HG03571 (cell line): ENCODE data around the gene MT3.

ENCODE experiments used
- ATAC-seq: cut with Tn5 transposase; IDR thresholded peaks from one replicate; pipeline ENCODE4 v1.9.1; 2021; ENCODE audit not compliant: unreplicated experiment

Gene MT3

GRCh38 chr16:56628486-56629350 is 39.4 kb downstream of the MT3 start:
- no peak for ATAC-seq

DNA sequence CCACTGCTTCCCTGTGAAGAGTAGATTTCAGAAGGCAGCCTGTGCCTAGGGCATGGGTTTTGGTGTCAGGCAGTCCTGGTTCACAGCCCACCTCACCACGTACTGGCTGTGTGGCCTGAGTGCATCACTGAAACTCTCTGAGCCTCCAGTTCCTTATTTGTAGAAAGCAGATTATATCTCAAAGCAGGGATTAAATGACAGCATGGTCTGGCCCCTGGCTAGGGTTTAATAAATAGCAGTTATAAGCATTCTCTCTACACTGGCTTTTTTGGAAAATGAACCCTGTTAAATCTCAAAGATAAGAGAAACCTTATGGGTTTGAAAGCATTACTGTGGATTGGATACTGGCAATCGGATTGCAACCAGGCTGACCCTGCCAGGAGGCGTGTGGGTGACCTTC is 40.2 kb downstream of the MT3 start:
- ATAC-seq: no peak

GRCh38 chr16:56630134-56630533 is 40.8 kb downstream of the MT3 start:
- peak; percentile 83 for ATAC-seq

GRCh38 chr16:56631197-56631596 is 41.9 kb downstream of the MT3 start:
- ATAC-seq: no peak

DNA sequence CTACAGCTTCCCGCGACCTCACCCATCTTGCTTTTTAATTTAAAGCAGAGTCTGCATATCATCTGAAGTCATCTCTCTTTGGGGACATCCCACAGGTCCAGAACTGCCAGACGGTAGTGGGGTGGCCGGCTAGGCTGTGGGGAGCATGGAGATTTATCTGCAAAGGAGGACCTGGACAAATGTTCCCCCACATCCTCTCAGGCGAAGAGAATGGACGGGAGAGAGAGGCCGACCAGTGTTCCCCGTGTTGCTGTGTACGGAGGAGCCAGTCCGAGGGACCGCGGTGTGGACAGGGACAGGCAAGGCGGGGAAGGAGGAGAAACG is 42.5 kb downstream of the MT3 start:
- ATAC-seq: no peak

GRCh38 chr16:56632156-56632847 is 43.0 kb downstream of the MT3 start, which contains the start of gene MT1M:
MT1M (plus strand) TSS chr16:56632659; CDS start chr16:56632732, 73 bp downstream.
- no peak for ATAC-seq

DNA sequence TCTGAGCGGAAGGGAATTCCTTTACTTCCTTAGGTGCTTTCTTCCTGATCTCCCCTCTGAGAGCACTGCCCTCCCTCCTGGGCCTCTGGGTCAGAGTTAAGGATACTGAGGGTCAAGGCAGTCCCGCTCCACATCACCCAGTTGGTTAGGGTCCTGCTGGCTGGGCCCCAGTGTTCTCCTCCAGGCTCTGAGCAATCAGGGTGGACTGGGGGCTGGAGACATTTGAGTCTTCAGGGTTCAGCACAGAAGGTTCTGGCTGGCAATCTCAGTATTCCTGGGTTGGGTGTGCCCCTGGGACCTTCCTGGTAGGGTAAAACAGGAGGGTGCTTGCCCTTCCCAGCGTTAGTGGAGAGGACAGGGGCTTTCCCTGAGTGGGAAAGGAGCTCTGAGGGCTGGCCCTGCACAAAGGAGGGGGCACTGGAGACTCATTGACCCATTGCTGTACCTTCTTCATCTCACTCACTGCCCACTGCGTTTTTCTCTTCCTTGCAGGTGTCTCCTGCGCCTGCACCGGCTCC is 43.6 kb downstream of the MT3 start:
- ATAC-seq: no peak

GRCh38 chr16:56633535-56633934 is 44.2 kb downstream of the MT3 start:
- ATAC-seq: no peak

GRCh38 chr16:56634715-56635440 is 45.5 kb downstream of the MT3 start:
- no peak for ATAC-seq

GRCh38 chr16:56635441-56635967 is 46.2 kb downstream of the MT3 start:
- no peak for ATAC-seq

- no peak for ATAC-seq
These were observed 47.5 kb downstream of the MT3 start for GRCh38 chr16:56636616-56637413.

DNA sequence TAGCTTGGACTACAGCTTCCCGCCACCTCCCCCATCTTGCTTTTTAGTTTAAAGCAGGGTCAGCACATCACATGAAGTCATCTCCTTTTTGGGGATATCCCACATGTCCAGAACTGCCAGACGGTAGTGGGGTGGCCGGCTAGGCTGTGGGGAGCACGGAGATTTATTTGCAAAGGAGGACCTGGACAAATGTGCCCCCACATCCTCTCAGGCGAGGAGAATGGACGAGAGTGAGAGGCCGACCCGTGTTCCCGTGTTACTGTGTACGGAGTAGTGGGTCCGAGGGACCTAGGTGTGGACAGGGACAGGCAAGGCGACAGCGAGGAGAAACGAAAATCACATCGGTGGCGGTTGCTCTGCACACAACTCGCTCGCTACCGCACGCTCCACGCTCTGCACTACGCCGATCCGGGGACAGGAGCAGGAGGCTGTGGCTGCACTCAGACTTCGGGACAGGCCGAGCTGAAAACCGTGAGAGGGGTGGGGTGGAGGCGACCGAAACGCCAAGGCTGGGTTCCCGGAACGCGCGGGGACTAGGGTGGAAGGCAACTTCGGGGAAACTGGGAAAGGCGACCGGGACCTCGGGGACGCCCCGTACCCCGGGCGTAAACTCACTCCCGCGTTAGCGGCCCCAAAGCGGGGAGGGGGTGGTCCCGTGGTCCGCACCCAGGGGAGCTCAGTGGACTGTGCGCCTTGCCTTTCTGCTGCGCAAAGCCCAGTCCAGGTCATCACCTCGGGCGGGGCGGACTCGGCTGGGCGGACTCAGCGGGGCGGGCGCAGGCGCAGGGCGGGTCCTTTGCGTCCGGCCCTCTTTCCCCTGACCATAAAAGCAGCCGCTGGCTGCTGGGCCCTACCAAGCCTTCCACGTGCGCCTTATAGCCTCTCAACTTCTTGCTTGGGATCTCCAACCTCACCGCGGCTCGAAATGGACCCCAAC is 48.8 kb downstream of the MT3 start, which contains the start of gene MT1A:
MT1A (plus strand) TSS at position 853 of the 937 bp plus-strand sequence; CDS start at position 926, 73 bp downstream.
- ATAC-seq: no peak

GRCh38 chr16:56639045-56639444 is 49.7 kb downstream of the MT3 start:
- no peak for ATAC-seq

DNA sequence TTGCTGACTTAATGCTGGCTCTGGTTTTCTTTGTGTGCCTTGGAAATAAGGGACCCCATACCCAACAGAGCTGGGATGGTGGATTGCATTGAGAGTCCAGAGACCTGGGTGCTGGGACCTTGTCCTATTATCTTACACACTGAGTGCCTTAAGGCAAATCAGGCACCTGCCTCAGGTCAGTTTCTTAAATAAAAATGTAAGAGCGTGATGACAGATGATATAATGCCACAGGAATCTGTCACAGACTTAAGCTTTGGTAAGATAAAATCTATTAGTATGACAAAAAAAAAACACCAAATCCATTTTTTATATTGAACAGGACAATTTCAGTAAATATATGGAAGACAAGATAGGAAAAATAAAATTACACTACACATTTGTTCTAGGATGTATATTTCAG is 50.7 kb downstream of the MT3 start:
- no peak for ATAC-seq
